GM18873 (cell line): ENCODE measurements around the gene FDX2.

Experiments
- ATAC-seq: cut with Tn5 transposase; IDR thresholded peaks from one replicate; pipeline ENCODE4 v1.9.1; 2021; ENCODE audit warnings: mild to moderate bottlenecking, moderate library complexity, moderate number of reproducible peaks; ENCODE audit not compliant: unreplicated experiment, low FRiP score

The FDX2 gene

DNA sequence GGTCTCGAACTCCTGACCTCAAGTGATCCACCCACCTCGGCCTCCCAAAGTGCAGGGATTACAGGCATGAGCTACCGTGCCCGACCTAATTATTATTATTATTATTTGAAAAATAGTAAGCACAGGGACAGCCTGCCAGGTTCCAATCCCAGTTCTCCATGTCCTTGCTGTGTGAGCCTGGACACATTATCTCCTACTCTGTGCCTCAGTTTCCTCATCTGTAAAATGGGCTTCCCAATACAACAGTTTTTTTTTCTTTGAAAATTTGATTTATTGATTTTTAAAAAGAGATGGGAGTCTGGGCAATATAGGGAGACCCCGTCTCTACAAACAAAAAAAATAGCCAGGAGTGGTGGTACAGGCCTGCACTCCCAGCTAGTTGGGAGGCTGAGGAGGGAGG lies 9.5 kb downstream of the FDX2 start:
- ATAC-seq: no peak

- no peak for ATAC-seq
These were observed 10.5 kb downstream of the FDX2 start for GRCh38 chr19:10305139-10305806.

- ATAC-seq: no peak
These were observed 16.0 kb downstream of the FDX2 start for GRCh38 chr19:10299545-10300458.

DNA sequence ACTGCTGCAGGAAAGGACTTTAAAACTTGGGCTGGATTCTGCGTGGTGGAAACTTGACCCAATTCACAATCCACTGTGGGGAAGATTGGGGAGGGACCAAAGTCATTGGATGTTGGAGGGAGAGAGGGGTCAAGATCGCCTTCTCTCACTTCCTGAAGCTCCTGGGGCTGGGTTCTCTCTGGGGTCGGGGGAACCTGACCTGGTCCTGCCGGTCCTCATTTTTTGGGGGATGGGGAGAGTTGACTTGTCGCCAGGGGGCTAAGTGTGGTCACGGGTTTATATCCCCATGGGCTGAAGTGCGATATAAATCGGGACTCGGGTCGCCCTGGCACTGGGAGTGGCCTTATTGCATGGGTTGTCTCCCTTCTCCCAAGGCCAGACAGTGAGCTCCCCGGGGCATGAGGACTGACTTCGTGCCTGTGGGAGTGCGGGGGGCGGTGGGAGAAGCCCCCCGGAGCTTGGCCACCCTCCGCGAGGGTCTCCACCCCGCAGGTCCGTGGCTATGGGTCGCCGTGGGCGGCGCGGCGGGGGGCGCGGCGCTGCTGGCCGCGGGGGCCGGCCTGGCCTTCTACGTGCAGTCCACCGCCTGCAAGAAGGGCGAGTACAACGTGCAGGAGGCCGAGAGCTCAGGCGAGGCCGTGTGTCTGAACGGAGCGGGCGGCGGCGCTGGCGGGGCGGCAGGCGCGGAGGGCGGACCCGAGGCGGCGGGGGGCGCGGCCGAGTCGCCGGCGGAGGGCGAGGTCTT lies 19.8 kb downstream of the FDX2 start:
- ATAC-seq: no peak

- no peak for ATAC-seq
These were observed 20.4 kb downstream of the FDX2 start for GRCh38 chr19:10295305-10295846.

DNA sequence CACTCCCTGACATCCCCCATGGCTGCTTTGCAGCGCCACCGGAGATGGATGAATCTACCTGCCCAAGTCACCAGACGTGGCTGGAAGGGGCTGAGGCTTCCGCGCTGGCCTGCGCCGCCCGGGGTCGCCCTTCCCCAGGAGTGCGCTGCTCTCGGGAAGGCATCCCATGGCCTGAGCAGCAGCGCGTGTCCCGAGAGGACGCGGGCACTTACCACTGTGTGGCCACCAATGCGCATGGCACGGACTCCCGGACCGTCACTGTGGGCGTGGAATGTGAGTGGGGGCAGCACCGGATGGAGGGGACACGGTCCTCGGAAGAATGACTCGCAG lies 21.5 kb downstream of the FDX2 start:
- ATAC-seq: no peak

DNA sequence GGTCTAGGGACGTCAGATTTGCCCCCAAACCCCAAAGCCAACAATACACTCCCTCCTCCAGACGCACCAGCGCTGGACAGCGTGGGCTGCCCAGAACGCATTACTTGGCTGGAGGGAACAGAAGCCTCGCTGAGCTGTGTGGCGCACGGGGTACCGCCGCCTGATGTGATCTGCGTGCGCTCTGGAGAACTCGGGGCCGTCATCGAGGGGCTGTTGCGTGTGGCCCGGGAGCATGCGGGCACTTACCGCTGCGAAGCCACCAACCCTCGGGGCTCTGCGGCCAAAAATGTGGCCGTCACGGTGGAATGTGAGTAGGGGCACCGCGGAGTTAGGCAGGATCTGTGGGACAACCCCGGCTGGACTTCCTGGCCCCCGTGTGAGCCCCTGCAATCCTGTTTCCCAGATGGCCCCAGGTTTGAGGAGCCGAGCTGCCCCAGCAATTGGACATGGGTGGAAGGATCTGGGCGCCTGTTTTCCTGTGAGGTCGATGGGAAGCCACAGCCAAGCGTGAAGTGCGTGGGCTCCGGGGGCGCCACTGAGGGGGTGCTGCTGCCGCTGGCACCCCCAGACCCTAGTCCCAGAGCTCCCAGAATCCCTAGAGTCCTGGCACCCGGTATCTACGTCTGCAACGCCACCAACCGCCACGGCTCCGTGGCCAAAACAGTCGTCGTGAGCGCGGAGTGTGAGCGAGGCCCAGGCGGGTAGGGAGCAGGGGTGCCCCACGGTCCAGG lies 22.0 kb downstream of the FDX2 start:
- ATAC-seq: no peak

- ATAC-seq: no peak
These were observed 22.8 kb downstream of the FDX2 start for GRCh38 chr19:10292789-10293636.

GRCh38 chr19:10292206-10292788 lies 23.5 kb downstream of the FDX2 start:
- no peak for ATAC-seq

DNA sequence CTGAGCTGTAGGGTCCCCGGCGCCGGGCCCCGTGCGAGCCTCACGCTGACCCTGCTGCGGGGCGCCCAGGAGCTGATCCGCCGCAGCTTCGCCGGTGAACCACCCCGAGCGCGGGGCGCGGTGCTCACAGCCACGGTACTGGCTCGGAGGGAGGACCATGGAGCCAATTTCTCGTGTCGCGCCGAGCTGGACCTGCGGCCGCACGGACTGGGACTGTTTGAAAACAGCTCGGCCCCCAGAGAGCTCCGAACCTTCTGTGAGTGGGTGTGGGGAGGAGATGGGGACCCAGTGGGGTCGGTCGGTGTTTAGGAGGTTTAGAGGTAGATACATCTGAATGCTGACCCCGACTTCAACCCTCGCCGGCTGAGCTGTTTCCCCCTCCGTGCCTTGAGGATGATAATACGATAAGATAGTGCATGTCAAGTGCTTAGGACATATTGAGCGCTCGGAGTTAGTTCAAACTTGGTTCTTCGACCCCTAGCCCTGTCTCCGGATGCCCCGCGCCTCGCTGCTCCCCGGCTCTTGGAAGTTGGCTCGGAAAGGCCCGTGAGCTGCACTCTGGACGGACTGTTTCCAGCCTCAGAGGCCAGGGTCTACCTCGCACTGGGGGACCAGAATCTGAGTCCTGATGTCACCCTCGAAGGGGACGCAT lies 24.1 kb downstream of the FDX2 start:
- no peak for ATAC-seq

DNA sequence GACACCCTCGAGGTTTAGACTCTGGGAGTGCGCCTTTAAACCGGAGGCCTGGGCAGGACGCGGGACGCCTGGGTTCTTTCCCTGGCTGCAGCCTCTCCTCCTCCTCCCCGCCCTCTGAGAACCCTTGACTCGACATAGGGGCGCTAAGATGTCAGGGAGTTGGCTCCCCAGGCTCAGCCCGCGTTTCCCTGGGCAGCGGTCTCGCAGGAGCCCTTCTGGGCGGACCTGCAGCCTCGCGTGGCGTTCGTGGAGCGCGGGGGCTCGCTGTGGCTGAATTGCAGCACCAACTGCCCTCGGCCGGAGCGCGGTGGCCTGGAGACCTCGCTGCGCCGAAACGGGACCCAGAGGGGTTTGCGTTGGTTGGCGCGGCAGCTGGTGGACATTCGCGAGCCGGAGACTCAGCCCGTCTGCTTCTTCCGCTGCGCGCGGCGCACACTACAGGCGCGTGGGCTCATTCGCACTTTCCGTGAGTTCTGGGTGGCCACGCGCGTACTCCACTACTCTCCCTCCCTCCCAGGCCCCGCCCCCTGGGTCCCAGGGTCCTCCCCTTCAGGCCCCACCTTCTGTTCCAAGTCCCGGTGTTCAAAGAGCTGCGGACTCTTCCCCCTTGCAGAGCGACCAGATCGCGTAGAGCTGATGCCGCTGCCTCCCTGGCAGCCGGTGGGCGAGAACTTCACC lies 24.8 kb downstream of the FDX2 start:
- ATAC-seq: no peak

GRCh38 chr19:10290357-10290875 lies 25.4 kb downstream of the FDX2 start:
- no peak for ATAC-seq

- no peak for ATAC-seq
These were observed 25.9 kb downstream of the FDX2 start, which contains the start of gene ICAM5 for GRCh38 chr19:10289836-10290356. Gene ICAM5, plus strand, starts transcription at chr19:10289952. Its CDS starts 92 bp downstream, at chr19:10290044.

DNA sequence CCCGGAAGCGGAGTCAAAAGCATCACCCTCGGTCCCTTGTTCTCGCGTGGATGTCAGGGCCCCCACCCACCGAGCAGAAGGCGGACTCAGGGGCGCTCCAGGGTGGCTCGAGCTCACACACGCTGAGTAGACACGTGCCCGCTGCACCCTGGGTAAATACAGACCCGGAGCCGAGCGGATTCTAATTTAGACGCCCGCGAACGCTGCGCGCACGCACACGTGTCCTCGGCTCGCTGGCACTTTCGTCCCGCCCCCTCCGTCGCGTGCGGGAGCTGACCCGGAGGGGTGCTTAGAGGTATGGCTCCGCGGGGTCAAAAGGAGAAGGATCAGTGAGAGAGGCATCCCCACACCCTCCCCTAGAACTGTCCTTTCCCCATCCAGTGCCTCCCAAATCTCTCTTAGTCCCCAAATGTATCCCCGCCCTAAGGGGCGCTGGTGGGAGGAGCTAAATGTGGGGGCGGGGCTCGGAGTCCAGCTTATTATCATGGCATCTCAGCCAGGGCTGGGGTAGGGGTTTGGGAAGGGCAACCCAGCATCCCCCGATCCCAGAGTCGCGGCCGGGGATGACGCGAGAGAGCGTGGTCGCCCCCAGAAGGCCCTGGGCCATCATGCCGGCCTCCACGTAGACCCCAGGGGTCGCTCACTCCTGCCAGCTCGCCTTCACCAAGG lies 26.5 kb downstream of the FDX2 start:
- no peak for ATAC-seq

DNA sequence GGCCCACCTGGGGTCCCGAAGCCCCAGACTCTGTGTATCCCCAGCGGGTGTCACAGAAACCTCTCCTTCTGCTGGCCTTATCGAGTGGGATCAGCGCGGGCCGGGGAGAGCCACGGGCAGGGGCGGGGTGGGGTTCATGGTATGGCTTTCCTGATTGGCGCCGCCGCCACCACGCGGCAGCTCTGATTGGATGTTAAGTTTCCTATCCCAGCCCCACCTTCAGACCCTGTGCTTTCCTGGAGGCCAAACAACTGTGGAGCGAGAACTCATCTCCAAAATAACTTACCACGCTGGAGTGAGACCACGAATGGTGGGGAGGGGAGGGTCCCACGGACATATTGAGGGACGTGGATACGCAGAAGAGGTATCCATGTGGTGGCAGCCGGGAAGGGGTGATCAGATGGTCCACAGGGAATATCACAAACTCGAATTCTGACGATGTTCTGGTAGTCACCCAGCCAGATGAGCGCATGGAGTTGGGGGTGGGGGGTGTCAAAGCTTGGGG lies 27.1 kb downstream of the FDX2 start:
- ATAC-seq: no peak

GRCh38 chr19:10286803-10287737 lies 28.7 kb downstream of the FDX2 start, which contains the start of gene ICAM4:
Gene ICAM4, plus strand, starts transcription at chr19:10286955. Its CDS starts 58 bp downstream, at chr19:10287013.
- ATAC-seq: no peak
